NCI-H2029 treated with DMSO at 0.1 percent for 48 hours (cell line): ENCODE measurements around the gene RECQL.

Experiments used
- DNase-seq: peaks from one replicate; lab custom pipeline; 2025; lab: John Stamatoyannopoulos, UW

Gene RECQL

GRCh38 chr12:21501258-21502163, at the start of gene RECQL, which contains the start of gene GOLT1B:
RECQL (minus strand) TSS chr12:21501635; CDS start chr12:21499570, 2,065 bp downstream.
GOLT1B (plus strand) TSS chr12:21501789; CDS start chr12:21501924, 135 bp downstream.
- DNase-seq, result peak; percentile 96

- no peak for DNase-seq
These were observed 46.0 kb upstream of the RECQL start for GRCh38 chr12:21547437-21547836.

GRCh38 chr12:21546716-21547115, 45.3 kb upstream of the RECQL start:
- no peak for DNase-seq

GRCh38 chr12:21545557-21545956, 44.1 kb upstream of the RECQL start:
- DNase-seq, result no peak

GRCh38 chr12:21543151-21543550, 41.7 kb upstream of the RECQL start:
- no peak for DNase-seq

GRCh38 chr12:21542403-21542802, 41.0 kb upstream of the RECQL start:
- no peak for DNase-seq

- DNase-seq, result no peak
These were observed 40.3 kb upstream of the RECQL start for GRCh38 chr12:21541773-21542172.

- DNase-seq, result no peak
These were observed 38.4 kb upstream of the RECQL start for GRCh38 chr12:21539797-21540196.

- DNase-seq, result no peak
These were observed 36.7 kb upstream of the RECQL start for GRCh38 chr12:21538061-21538653.

- no peak for DNase-seq
These were observed 28.0 kb upstream of the RECQL start for GRCh38 chr12:21529456-21529855.

- DNase-seq, result no peak
These were observed 27.5 kb upstream of the RECQL start for GRCh38 chr12:21528953-21529352.

- DNase-seq, result peak; percentile 47
These were observed 26.2 kb upstream of the RECQL start for GRCh38 chr12:21527451-21528180.

- DNase-seq, result peak; percentile 35
These were observed 25.4 kb upstream of the RECQL start for GRCh38 chr12:21526721-21527345.

GRCh38 chr12:21526053-21526452, 24.6 kb upstream of the RECQL start, which contains the start of gene SPX:
SPX (plus strand) TSS chr12:21526296; CDS start chr12:21526473, 177 bp downstream.
- no peak for DNase-seq

GRCh38 chr12:21523148-21523547, 21.7 kb upstream of the RECQL start:
- DNase-seq, result no peak

GRCh38 chr12:21521541-21521940, 20.1 kb upstream of the RECQL start:
- no peak for DNase-seq

- no peak for DNase-seq
These were observed 17.0 kb upstream of the RECQL start for GRCh38 chr12:21518451-21518850.

- DNase-seq, result no peak
These were observed 14.8 kb upstream of the RECQL start for GRCh38 chr12:21516281-21516680.

GRCh38 chr12:21509768-21510167, 8.3 kb upstream of the RECQL start:
- DNase-seq, result no peak

GRCh38 chr12:21507849-21508248, 6.4 kb upstream of the RECQL start:
- no peak for DNase-seq

- no peak for DNase-seq
These were observed 4.5 kb upstream of the RECQL start for GRCh38 chr12:21505888-21506287.

- no peak for DNase-seq
These were observed 1.4 kb upstream of the RECQL start for GRCh38 chr12:21502872-21503271.
